GM12891 (cell line): Measurements from ENCODE around the gene IFNLR1.
"Not testable (repeated sequence)": the region's sequence is repeated elsewhere in the genome, so short reads cannot be mapped to it uniquely, and the experiment has no call there.

Experiments
- DNase-seq: peaks from one replicate; pipeline ENCODE4 v3.0.0; 2011; ENCODE audit warnings: low spot score; ENCODE audit not compliant: insufficient read length
- FAIRE-seq: peaks from 2 replicates; lab custom pipeline; 2011; peaks lifted over from hg19 to GRCh38; lab: Jason Lieb, UNC
- PAX5 ChIP-seq: IDR thresholded peaks from 2 replicates; pipeline ENCODE4 v1.6.1; 2011; ENCODE audit warnings: low read length, moderate library complexity, mild to moderate bottlenecking; ENCODE audit not compliant: insufficient read depth, severe bottlenecking
- POLR2A ChIP-seq: IDR thresholded peaks from 2 replicates; pipeline ENCODE4 v1.6.1; 2011; ENCODE audit warnings: low read depth, low read length, control low read depth
- POLR2AphosphoS5 ChIP-seq: IDR thresholded peaks from 2 replicates; pipeline ENCODE4 v1.6.1; 2011; ENCODE audit warnings: low read depth, low read length, control low read depth
- POU2F2 ChIP-seq: IDR thresholded peaks from 2 replicates; pipeline ENCODE4 v1.6.1; 2011; ENCODE audit warnings: low read depth, mild to moderate bottlenecking, control low read depth, low read length, moderate library complexity
- SPI1 ChIP-seq: IDR thresholded peaks from 2 replicates; pipeline ENCODE4 v1.6.1; 2011; ENCODE audit warnings: low read depth, low read length, control low read depth
- TAF1 ChIP-seq: IDR thresholded peaks from 2 replicates; pipeline ENCODE4 v1.6.1; 2011; ENCODE audit warnings: low read depth, low read length, control low read depth

The IFNLR1 gene

GRCh38 chr1:24222008-24222605, 35.0 kb upstream of the IFNLR1 start:
- DNase-seq (no peak), FAIRE-seq (no peak)
- TF ChIP-seq PAX5 = no peak
- TF ChIP-seq POU2F2 = no peak
- TF ChIP-seq TAF1 = no peak
- no peak for TF ChIP-seq POLR2AphosphoS5
- TF ChIP-seq POLR2A = no peak
- no peak for TF ChIP-seq SPI1

DNA sequence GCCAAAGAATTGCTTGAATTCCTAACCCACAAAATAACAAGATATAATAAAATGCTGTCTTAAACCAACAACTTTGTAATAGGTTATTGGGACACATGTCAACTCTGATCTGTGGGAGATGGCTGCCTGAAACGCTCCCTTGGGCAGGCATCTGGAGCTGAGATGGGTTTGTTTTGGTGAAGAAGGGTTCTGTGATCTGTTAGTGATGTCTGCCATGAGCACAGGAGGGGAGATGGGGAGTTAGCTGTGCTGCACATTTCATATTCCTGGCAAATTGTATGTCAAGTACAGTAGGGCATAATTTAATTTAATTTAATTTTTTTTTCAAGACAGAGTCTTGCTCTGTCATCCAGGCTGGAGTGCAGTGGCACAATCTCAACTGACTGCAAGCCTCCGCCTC, 34.2 kb upstream of the IFNLR1 start:
- FAIRE-seq (no peak), DNase-seq (no peak)
- TF ChIP-seq TAF1 (no peak), POU2F2 (no peak), POLR2A (no peak), PAX5 (no peak), POLR2AphosphoS5 (no peak), SPI1 (no peak)

- FAIRE-seq (no peak), DNase-seq (no peak)
- no peak for TF ChIP-seq PAX5
- no peak for TF ChIP-seq POLR2A
- TF ChIP-seq POLR2AphosphoS5 = no peak
- no peak for TF ChIP-seq SPI1
- TF ChIP-seq TAF1 = no peak
- no peak for TF ChIP-seq POU2F2
These were observed 29.4 kb upstream of the IFNLR1 start for GRCh38 chr1:24216276-24217074.

GRCh38 chr1:24215226-24215814, 28.2 kb upstream of the IFNLR1 start:
- DNase-seq (no peak), FAIRE-seq (no peak)
- TF ChIP-seq SPI1 (no peak), PAX5 (no peak), TAF1 (no peak), POLR2AphosphoS5 (no peak), POU2F2 (no peak), POLR2A (no peak)

- DNase-seq (no peak), FAIRE-seq (peak; percentile 55)
- no peak for TF ChIP-seq POLR2AphosphoS5
- TF ChIP-seq TAF1 = no peak
- TF ChIP-seq POU2F2 = no peak
- TF ChIP-seq PAX5 = no peak
- no peak for TF ChIP-seq SPI1
- TF ChIP-seq POLR2A = no peak
These were observed 25.3 kb upstream of the IFNLR1 start for GRCh38 chr1:24212376-24212775.

GRCh38 chr1:24210195-24210627, 23.1 kb upstream of the IFNLR1 start:
- TF ChIP-seq SPI1 (no peak), POLR2A (no peak), POU2F2 (no peak)
- DNase-seq (no peak), FAIRE-seq (no peak)

- FAIRE-seq (no peak), DNase-seq (no peak)
- TF ChIP-seq POLR2A (no peak), POLR2AphosphoS5 (no peak), SPI1 (no peak), TAF1 (no peak), PAX5 (no peak), POU2F2 (no peak)
These were observed 22.0 kb upstream of the IFNLR1 start for GRCh38 chr1:24209097-24209496.

DNA sequence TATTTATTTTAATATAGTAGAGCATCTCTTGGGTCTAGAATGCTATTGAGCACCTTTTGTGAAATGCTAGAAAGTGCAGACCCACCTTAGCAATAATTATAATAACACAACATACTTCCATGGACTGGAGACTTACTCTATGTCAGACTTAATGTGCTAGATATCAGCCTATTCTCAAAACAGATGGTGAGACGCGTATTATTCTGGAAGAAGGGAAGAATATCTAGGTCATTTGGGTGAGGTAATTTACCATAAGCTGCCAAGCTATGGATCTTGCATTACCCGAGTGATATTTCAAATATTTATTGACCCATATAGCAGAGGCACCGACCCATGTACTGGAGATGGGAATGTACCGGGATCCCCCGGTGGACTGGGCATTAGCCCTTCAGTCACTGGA, 20.6 kb upstream of the IFNLR1 start:
- TF ChIP-seq TAF1 (no peak), SPI1 (no peak), POLR2A (no peak), PAX5 (no peak), POU2F2 (no peak), POLR2AphosphoS5 (no peak)
- FAIRE-seq (no peak), DNase-seq (no peak)

- DNase-seq, FAIRE-seq: not testable (repeated sequence)
These were observed 20.3 kb upstream of the IFNLR1 start for GRCh38 chr1:24207395-24207687.

- DNase-seq (no peak), FAIRE-seq (no peak)
- TF ChIP-seq POLR2AphosphoS5 (no peak), SPI1 (no peak), TAF1 (no peak), POU2F2 (no peak), POLR2A (no peak), PAX5 (no peak)
These were observed 19.7 kb upstream of the IFNLR1 start for GRCh38 chr1:24206516-24207394.
